Spleen (tissue), 7 donors: ENCODE measurements around the gene TFPT.

Experiments used
- CTCF ChIP-seq, 11 experiments: fragments of 200-600 bp in 7 of 11; fragments of 450-650 bp in 4 of 11; sonication (generic) in 4 of 11; IDR thresholded peaks in 8 of 11; conservative IDR thresholded peaks in 3 of 11; 1 replicate in 7 of 11; 2 replicates in 4 of 11; pipeline versions ENCODE4 v1.4.0 to v1.8.0; 2016 to 2021; ENCODE audit warnings: antibody characterized with exemption in 11 of 11, inconsistent platforms in 4 of 11, mild to moderate bottlenecking in 1 of 11
- POLR2A ChIP-seq, 3 donors: fragments of 450-650 bp; IDR thresholded peaks; one replicate each; pipeline ENCODE4 v1.5.1; 2017; ENCODE audit warnings: antibody characterized with exemption in 3 of 3, mild to moderate bottlenecking in 1 of 3
- POLR2AphosphoS5 ChIP-seq, 3 donors: sonication (generic); formaldehyde crosslinking; IDR thresholded peaks; one replicate each; pipeline ENCODE4 v1.5.1; 2017; ENCODE audit warnings: antibody characterized with exemption in 3 of 3
- donor health status: DM: no; HTN: no; CAD: no; lungs with moderate emphysema.
- donor health status: DM: no; HTN: no; CAD: no.
- donor health status: DM: no; HTN: no; CAD: no.

- no peak for TF ChIP-seq CTCF (IDR thresholded peaks at IDR 0.05 in 8 of 11, conservative IDR thresholded peaks at IDR 0.05 in 3 of 11)
- TF ChIP-seq POLR2AphosphoS5 (IDR thresholded peaks at IDR 0.05), result peak in 2 of 3 donors; percentile 3 to 55
- no peak for TF ChIP-seq POLR2A (IDR thresholded peaks at IDR 0.05)
Observed at GRCh38 chr19:54152878-54153524, 37.5 kb upstream of the TFPT start.
